Trophoblast cell (in vitro differentiated cells and primary cell): ENCODE data around the gene LYSMD2.

Experiments used
- DNase-seq, 2 donors: peaks; one replicate each; pipeline ENCODE4 v3.0.0-alpha.2; 2016
- H2AFZ ChIP-seq: 2 replicates; pipeline ENCODE4 v1.6.1; 2013; ENCODE audit warnings: low read length, moderate library complexity, mild to moderate bottlenecking; ENCODE audit not compliant: insufficient read depth, poor library complexity
- H2AK5ac ChIP-seq: 2 replicates; pipeline ENCODE4 v1.6.1; 2013; ENCODE audit warnings: mild to moderate bottlenecking, low read length
- H2BK120ac ChIP-seq: 2 replicates; pipeline ENCODE4 v1.6.1; 2013; ENCODE audit warnings: low read length, mild to moderate bottlenecking, moderate library complexity; ENCODE audit not compliant: insufficient read depth, poor library complexity
- H2BK12ac ChIP-seq: 2 replicates; pipeline ENCODE4 v1.6.1; 2013; ENCODE audit warnings: mild to moderate bottlenecking, low read length, moderate library complexity
- H2BK5ac ChIP-seq: 2 replicates; pipeline ENCODE4 v1.6.1; 2013; ENCODE audit warnings: low read length, low read depth, moderate library complexity, mild to moderate bottlenecking; ENCODE audit not compliant: poor library complexity
- H3K14ac ChIP-seq: 2 replicates; pipeline ENCODE4 v1.6.1; 2013; ENCODE audit warnings: mild to moderate bottlenecking, low read length
- H3K18ac ChIP-seq: 2 replicates; pipeline ENCODE4 v1.6.1; 2013; ENCODE audit warnings: mild to moderate bottlenecking, low read length
- H3K23ac ChIP-seq: 2 replicates; pipeline ENCODE4 v1.6.1; 2013; ENCODE audit warnings: low read length
- H3K27ac ChIP-seq: 2 replicates; pipeline ENCODE4 v1.5.1; 2013; ENCODE audit warnings: low read depth, mild to moderate bottlenecking, inconsistent platforms, low read length, moderate library complexity
- H3K27me3 ChIP-seq: 2 replicates; pipeline ENCODE4 v1.6.1; 2013; ENCODE audit warnings: inconsistent platforms, mild to moderate bottlenecking, low read length, moderate library complexity; ENCODE audit not compliant: insufficient read depth
- H3K36me3 ChIP-seq, 2 experiments: 1 replicate in 1 of 2; 2 replicates in 1 of 2; pipeline ENCODE4 v1.6.1; 2013; ENCODE audit warnings: low read length in 2 of 2, mild to moderate bottlenecking in 2 of 2, moderate library complexity in 1 of 2; ENCODE audit not compliant: insufficient read depth in 2 of 2, control insufficient read depth in 1 of 2
- H3K4ac ChIP-seq: 2 replicates; pipeline ENCODE4 v1.6.1; 2013; ENCODE audit warnings: low read depth, mild to moderate bottlenecking, low read length, moderate library complexity
- H3K4me1 ChIP-seq, 2 experiments: 1 replicate in 1 of 2; 2 replicates in 1 of 2; pipeline ENCODE4 v1.6.1; 2013; ENCODE audit warnings: low read length in 2 of 2, mild to moderate bottlenecking in 2 of 2, moderate library complexity in 1 of 2; ENCODE audit not compliant: insufficient read depth in 2 of 2, control insufficient read depth in 1 of 2
- H3K4me2 ChIP-seq: 2 replicates; pipeline ENCODE4 v1.6.1; 2013; ENCODE audit warnings: inconsistent platforms, mild to moderate bottlenecking, low read length, moderate library complexity
- H3K4me3 ChIP-seq: 2 replicates; pipeline ENCODE4 v1.5.1; 2013; ENCODE audit warnings: mild to moderate bottlenecking, low read depth, low read length, inconsistent platforms
- H3K79me1 ChIP-seq: one replicate; pipeline ENCODE4 v1.6.1; 2013; ENCODE audit warnings: low read length
- H3K79me2 ChIP-seq: 2 replicates; pipeline ENCODE4 v1.6.1; 2013; ENCODE audit warnings: low read length, mild to moderate bottlenecking; ENCODE audit not compliant: control insufficient read depth, insufficient read depth, poor library complexity
- H3K9ac ChIP-seq: 2 replicates; pipeline ENCODE4 v1.6.1; 2013; ENCODE audit warnings: mild to moderate bottlenecking, low read length
- H3K9me3 ChIP-seq: 2 replicates; pipeline ENCODE4 v1.6.1; 2013; ENCODE audit warnings: low read depth, mild to moderate bottlenecking, control low read depth, inconsistent platforms, low read length; ENCODE audit not compliant: insufficient read depth
- H4K12ac ChIP-seq: 2 replicates; pipeline ENCODE4 v1.6.1; 2013; ENCODE audit warnings: low read depth, mild to moderate bottlenecking, low read length, moderate library complexity
- H4K8ac ChIP-seq: 2 replicates; pipeline ENCODE4 v1.6.1; 2013; ENCODE audit warnings: low read depth, mild to moderate bottlenecking, low read length, moderate library complexity
- H4K91ac ChIP-seq: one replicate; pipeline ENCODE4 v1.6.1; 2013; ENCODE audit warnings: low read depth, mild to moderate bottlenecking, low read length, moderate library complexity
- WGBS: extraction: QIAGEN DNeasy Blood & Tissue Kit; methylation state at CpG from one replicate; pipeline ENCODE4 v1.1.7; 2013; ENCODE audit warnings: missing lambda C conversion rate; ENCODE audit not compliant: insufficient read length, insufficient coverage; ENCODE audit errors: extremely low coverage; 5-methylcytosine and 5-hydroxymethylcytosine counted together

LYSMD2 gene

GRCh38 chr15:51736751-51737521 lies 519 bp downstream of the LYSMD2 start:
- H3K23ac ChIP-seq, result no peak overlapping the region
- no peaks in the 10 kb centered on the region for H3K36me3 ChIP-seq
- peak overlapping the region; percentile 81 for H2AFZ ChIP-seq
- H4K8ac ChIP-seq, result peak overlapping the region; percentile 77
- H2BK5ac ChIP-seq, result no peak overlapping the region
- H3K4ac ChIP-seq, result no peak overlapping the region
- H2AK5ac ChIP-seq, result no peak overlapping the region
- peak overlapping the region; percentile 85 for H3K4me3 ChIP-seq
- H3K9me3 ChIP-seq, result no peaks in the 10 kb centered on the region
- H3K79me1 ChIP-seq, result peaks cover 4% of the 10 kb centered on the region
- H4K91ac ChIP-seq, result no peak overlapping the region
- no peak overlapping the region for H3K27ac ChIP-seq
- no peaks in the 10 kb centered on the region for H3K79me2 ChIP-seq
- peak overlapping the region; percentile 12 for H3K14ac ChIP-seq
- peak; percentile 25 to 54 for DNase-seq
- H2BK120ac ChIP-seq, result peak overlapping the region; percentile 9
- H3K27me3 ChIP-seq, result no peaks in the 10 kb centered on the region
- H3K4me2 ChIP-seq, result peak overlapping the region; percentile 96
- peak overlapping the region; percentile 32 for H4K12ac ChIP-seq
- H2BK12ac ChIP-seq, result no peak overlapping the region
- peaks cover 2 to 6% of the 10 kb centered on the region in 2 experiments for H3K4me1 ChIP-seq
- H3K18ac ChIP-seq, result peak overlapping the region; percentile 57
- WGBS, result no CpG with 5 or more reads among the region's 69 CpGs
- H3K9ac ChIP-seq, result peak overlapping the region; percentile 17

GRCh38 chr15:51736069-51736468 lies 1.4 kb downstream of the LYSMD2 start:
- Histone ChIP-seq H2BK120ac (no peak overlapping the region), H3K14ac (no peak overlapping the region), H4K91ac (no peak overlapping the region), H3K4ac (no peak overlapping the region), H3K27ac (no peak overlapping the region), H4K8ac (no peak overlapping the region), H2BK5ac (no peak overlapping the region), H3K27me3 (no peaks in the 10 kb centered on the region), H3K4me2 (no peak overlapping the region), H3K79me1 (peaks cover 4% of the 10 kb centered on the region), H3K18ac (no peak overlapping the region), H3K9ac (no peak overlapping the region), H3K36me3 (no peaks in the 10 kb centered on the region), H3K9me3 (no peaks in the 10 kb centered on the region), H2AK5ac (no peak overlapping the region), H4K12ac (no peak overlapping the region), H3K79me2 (no peaks in the 10 kb centered on the region), H3K23ac (no peak overlapping the region), H2BK12ac (no peak overlapping the region), H3K4me1 (peaks cover 2 to 8% of the 10 kb centered on the region in 2 experiments), H3K4me3 (no peak overlapping the region), H2AFZ (no peak overlapping the region)
- WGBS, result no CpG with 5 or more reads among the region's 3 CpGs
- DNase-seq, result peak in 1 of 2 donors; percentile 7

GRCh38 chr15:51735228-51736010 lies 2.0 kb downstream of the LYSMD2 start:
- Histone ChIP-seq H3K27ac (no peak overlapping the region), H3K4ac (no peak overlapping the region), H3K4me3 (no peak overlapping the region), H3K36me3 (no peaks in the 10 kb centered on the region), H3K14ac (no peak overlapping the region), H2AFZ (no peak overlapping the region), H3K79me1 (peaks cover 4% of the 10 kb centered on the region), H4K12ac (no peak overlapping the region), H4K8ac (no peak overlapping the region), H3K9ac (no peak overlapping the region), H4K91ac (no peak overlapping the region), H2AK5ac (no peak overlapping the region), H2BK12ac (no peak overlapping the region), H2BK5ac (no peak overlapping the region), H3K9me3 (no peaks in the 10 kb centered on the region), H3K23ac (no peak overlapping the region), H3K4me1 (peaks cover 2 to 8% of the 10 kb centered on the region in 2 experiments), H3K79me2 (no peaks in the 10 kb centered on the region), H3K27me3 (no peaks in the 10 kb centered on the region), H3K4me2 (no peak overlapping the region), H3K18ac (no peak overlapping the region), H2BK120ac (no peak overlapping the region)
- no CpG with 5 or more reads among the region's 5 CpGs for whole genome bisulfite sequencing
- DNase-seq, result no peak

- Histone ChIP-seq H2BK120ac (no peak overlapping the region), H3K4me3 (no peak overlapping the region), H2AK5ac (no peak overlapping the region), H2BK5ac (no peak overlapping the region), H3K4me1 (peaks cover 2 to 9% of the 10 kb centered on the region in 2 experiments), H3K4ac (no peak overlapping the region), H2AFZ (no peak overlapping the region), H3K9ac (no peak overlapping the region), H3K4me2 (no peak overlapping the region), H3K14ac (no peak overlapping the region), H3K18ac (no peak overlapping the region), H3K79me2 (no peaks in the 10 kb centered on the region), H4K8ac (no peak overlapping the region), H2BK12ac (no peak overlapping the region), H4K12ac (no peak overlapping the region), H3K23ac (no peak overlapping the region), H3K27ac (no peak overlapping the region), H3K79me1 (peaks cover 4% of the 10 kb centered on the region), H3K27me3 (no peaks in the 10 kb centered on the region), H3K9me3 (no peaks in the 10 kb centered on the region), H4K91ac (no peak overlapping the region), H3K36me3 (no peaks in the 10 kb centered on the region)
- no peak for DNase-seq
- WGBS, result no CpG with 5 or more reads among the region's 2 CpGs
Measured at GRCh38 chr15:51732646-51733045, 4.8 kb downstream of the LYSMD2 start.
